ENCODE results near the gene FBXW11.

FBXW11 gene

GRCh38 chr5:171955761-171956160 lies 50.7 kb downstream of the FBXW11 start:
- Histone ChIP-seq H3K36me3 (ENCODE audit: insufficient read depth) (no peaks in the 10 kb centered on the region), H3K4me3 (IDR thresholded peaks at IDR 0.05; ENCODE audit: insufficient read depth, low read depth, low read length) (no peak overlapping the region), H3K9ac (no peak overlapping the region), H4K20me1 (ENCODE audit: insufficient read depth) (peaks cover 8% of the 10 kb centered on the region; the same call in 1 of the 2 replicates), H2AFZ (ENCODE audit: low read depth) (no peak overlapping the region), H3K27me3 (ENCODE audit: insufficient read depth, low read depth) (no peaks in the 10 kb centered on the region), H3K4me1 (ENCODE audit: low read depth, poor library complexity, severe bottlenecking) (peaks cover 46% of the 10 kb centered on the region), H3K27ac (no peak overlapping the region), H3K4me2 (no peak overlapping the region), H3K79me2 (ENCODE audit: insufficient read depth, low read depth) (peaks cover 13% of the 10 kb centered on the region; the same call in 1 of the 2 replicates)
- TF ChIP-seq CTCF (conservative IDR thresholded peaks at IDR 0.05; ENCODE audit: low read depth, low read length): no peak

DNA sequence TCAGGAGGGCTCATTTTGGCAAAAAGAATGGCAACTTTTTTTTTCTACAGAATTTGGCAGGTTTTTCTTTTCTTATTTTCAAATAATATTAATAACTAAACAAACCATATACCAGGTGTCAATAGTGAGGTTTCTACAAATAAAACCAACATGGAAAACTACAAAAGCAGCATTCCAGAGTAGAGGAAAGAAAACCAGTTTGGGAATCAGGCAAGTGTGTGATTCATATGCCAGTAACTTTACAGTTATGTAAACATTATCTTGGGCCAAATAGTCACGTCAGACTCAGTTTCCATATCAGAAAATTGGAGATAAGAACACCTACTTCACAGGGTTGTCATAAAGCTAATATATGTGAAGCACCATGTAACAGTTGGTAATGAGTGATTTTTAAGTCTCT lies 51.7 kb downstream of the FBXW11 start:
- no peaks in the 10 kb centered on the region for H3K36me3 ChIP-seq (ENCODE audit: insufficient read depth)
- peaks cover 13% of the 10 kb centered on the region; the same call in 1 of the 2 replicates for H3K79me2 ChIP-seq (ENCODE audit: insufficient read depth, low read depth)
- H3K27ac ChIP-seq: no peak overlapping the region
- no peak for TF ChIP-seq CTCF (conservative IDR thresholded peaks at IDR 0.05; ENCODE audit: low read depth, low read length)
- H3K4me3 ChIP-seq (IDR thresholded peaks at IDR 0.05; ENCODE audit: insufficient read depth, low read depth, low read length): no peak overlapping the region
- no peaks in the 10 kb centered on the region for H3K27me3 ChIP-seq (ENCODE audit: insufficient read depth, low read depth)
- no peak overlapping the region for H2AFZ ChIP-seq (ENCODE audit: low read depth)
- peaks cover 8% of the 10 kb centered on the region; the same call in 1 of the 2 replicates for H4K20me1 ChIP-seq (ENCODE audit: insufficient read depth)
- peaks cover 40% of the 10 kb centered on the region for H3K4me1 ChIP-seq (ENCODE audit: low read depth, poor library complexity, severe bottlenecking)
- H3K9ac ChIP-seq: no peak overlapping the region
- no peak overlapping the region for H3K4me2 ChIP-seq

DNA sequence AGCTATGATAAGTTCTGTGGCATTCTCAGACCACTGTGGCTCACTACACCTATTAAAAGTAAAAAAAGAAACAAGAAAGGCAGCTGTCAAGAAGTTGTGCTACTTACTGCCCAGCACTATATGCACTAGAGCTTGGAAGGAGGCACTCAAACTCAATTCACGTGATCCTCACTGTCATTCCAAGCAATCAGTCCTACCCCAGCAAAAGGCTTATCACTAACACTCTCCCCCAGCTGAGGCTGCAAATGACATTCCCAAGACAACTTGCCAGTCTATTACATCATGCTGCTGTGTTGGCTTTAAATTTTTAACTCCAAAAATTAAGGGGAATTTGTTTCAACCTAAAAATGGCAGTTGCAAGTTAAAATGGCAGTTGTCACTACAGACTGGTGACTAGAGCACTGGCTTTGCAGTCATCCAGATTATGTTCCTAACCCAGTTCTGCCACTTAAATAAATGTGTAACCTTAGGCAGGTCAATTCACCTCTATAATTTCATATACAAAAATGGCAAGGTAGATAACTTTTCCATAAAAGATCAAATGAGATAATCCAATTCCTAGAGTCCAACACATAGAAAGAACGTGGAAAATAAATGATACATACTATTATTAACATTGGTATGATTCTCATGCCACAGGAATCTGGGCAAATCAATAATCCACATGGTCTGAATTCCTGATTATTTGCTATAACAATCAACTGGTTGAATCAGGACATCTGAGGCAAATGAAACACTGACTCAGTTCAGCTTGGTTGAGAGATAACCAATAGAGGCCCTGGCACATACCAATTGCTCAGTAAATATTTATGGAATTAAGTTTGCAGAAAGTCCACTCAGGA lies 52.4 kb downstream of the FBXW11 start:
- Histone ChIP-seq H3K4me2 (no peak overlapping the region), H3K4me1 (ENCODE audit: low read depth, poor library complexity, severe bottlenecking) (peaks cover 35% of the 10 kb centered on the region), H4K20me1 (ENCODE audit: insufficient read depth) (peaks cover 8% of the 10 kb centered on the region; the same call in 1 of the 2 replicates), H3K79me2 (ENCODE audit: insufficient read depth, low read depth) (peaks cover 6% of the 10 kb centered on the region; the same call in 1 of the 2 replicates), H3K9ac (no peak overlapping the region), H3K4me3 (IDR thresholded peaks at IDR 0.05; ENCODE audit: insufficient read depth, low read depth, low read length) (no peak overlapping the region), H3K36me3 (ENCODE audit: insufficient read depth) (no peaks in the 10 kb centered on the region), H2AFZ (ENCODE audit: low read depth) (no peak overlapping the region), H3K27ac (no peak overlapping the region), H3K27me3 (ENCODE audit: insufficient read depth, low read depth) (no peaks in the 10 kb centered on the region)
- TF ChIP-seq CTCF (conservative IDR thresholded peaks at IDR 0.05; ENCODE audit: low read depth, low read length): no peak

DNA sequence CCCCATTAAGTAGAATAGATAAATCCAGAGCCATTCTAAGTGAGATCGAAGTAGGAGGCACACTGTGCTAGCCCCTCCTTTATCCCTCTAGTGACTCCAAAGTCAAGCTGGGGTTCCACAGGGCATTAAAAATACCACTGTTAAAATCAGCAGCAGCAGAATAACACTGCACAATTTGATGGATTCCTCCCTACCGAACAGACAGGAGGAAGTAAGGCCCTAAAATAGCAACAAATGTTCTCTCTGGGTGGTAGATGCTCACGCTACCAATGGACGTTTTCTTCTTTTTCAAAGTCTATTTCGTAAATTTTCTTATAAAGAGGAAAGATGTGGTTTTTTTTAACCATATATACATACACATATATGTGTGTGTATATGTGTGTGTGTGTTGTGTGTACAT lies 54.4 kb downstream of the FBXW11 start:
- H3K27ac ChIP-seq: no peak overlapping the region
- no peak overlapping the region for H3K9ac ChIP-seq
- H4K20me1 ChIP-seq (ENCODE audit: insufficient read depth): 0 out of 2 replicates have a peak, but pooled peaks cover under 1% of the 10 kb centered on the region
- H3K4me2 ChIP-seq: no peak overlapping the region
- no peak overlapping the region for H3K4me3 ChIP-seq (IDR thresholded peaks at IDR 0.05; ENCODE audit: insufficient read depth, low read depth, low read length)
- no peak overlapping the region for H2AFZ ChIP-seq (ENCODE audit: low read depth)
- H3K4me1 ChIP-seq (ENCODE audit: low read depth, poor library complexity, severe bottlenecking): peaks cover 15% of the 10 kb centered on the region
- no peak for TF ChIP-seq CTCF (conservative IDR thresholded peaks at IDR 0.05; ENCODE audit: low read depth, low read length)
- no peaks in the 10 kb centered on the region for H3K36me3 ChIP-seq (ENCODE audit: insufficient read depth)
- H3K27me3 ChIP-seq (ENCODE audit: insufficient read depth, low read depth): no peaks in the 10 kb centered on the region
- peaks cover 3% of the 10 kb centered on the region; the same call in 1 of the 2 replicates for H3K79me2 ChIP-seq (ENCODE audit: insufficient read depth, low read depth)

All from KMS-11 (cell line).